AG09309 (cell line): Measurements from ENCODE around the gene SPI1.

Experiments
- DNase-seq: peaks from one replicate; pipeline ENCODE4 v3.0.0-alpha.2; 2010; ENCODE audit warnings: low read depth
- H3K4me3 ChIP-seq: 2 replicates; pipeline ENCODE4 v1.5.1; 2011; ENCODE audit warnings: mild to moderate bottlenecking, low read depth, low read length, moderate library complexity; ENCODE audit not compliant: control insufficient read depth
- CTCF ChIP-seq: IDR thresholded peaks from 2 replicates; pipeline ENCODE4 v1.5.1; 2011; ENCODE audit warnings: mild to moderate bottlenecking, low read depth, low read length, inconsistent platforms; ENCODE audit not compliant: insufficient read depth, control insufficient read depth; ENCODE audit errors: missing control alignments

Gene SPI1

GRCh38 chr11:47306484-47306844 is 71.9 kb downstream of the SPI1 start:
- no peak overlapping the region for H3K4me3 ChIP-seq
- no peak for DNase-seq
- no peak for TF ChIP-seq CTCF

GRCh38 chr11:47305734-47306483 is 72.4 kb downstream of the SPI1 start:
- DNase-seq: no peak
- no peak overlapping the region for H3K4me3 ChIP-seq
- no peak for TF ChIP-seq CTCF
